Peyer's patch (tissue), 4 donors: ENCODE data around the gene SOX6.

Experiments used
- CTCF ChIP-seq, 6 experiments: fragments of 450-650 bp in 4 of 6; fragments of 200-600 bp in 2 of 6; sonication (generic) in 1 of 6; IDR thresholded peaks; one replicate each; pipeline ENCODE4 v1.5.1; 2017 to 2019; ENCODE audit warnings: antibody characterized with exemption in 6 of 6, mild to moderate bottlenecking in 3 of 6, moderate library complexity in 1 of 6
- POLR2A ChIP-seq, 2 donors: fragments of 450-650 bp; IDR thresholded peaks; one replicate each; pipeline ENCODE4 v1.5.1; 2017; ENCODE audit warnings: antibody characterized with exemption in 2 of 2, mild to moderate bottlenecking in 2 of 2, moderate library complexity in 2 of 2

GRCh38 chr11:16194566-16194965 lies 161.8 kb downstream of the SOX6 start:
- TF ChIP-seq POLR2A (IDR thresholded peaks at IDR 0.05) (no peak), CTCF (IDR thresholded peaks at IDR 0.05) (peak in 1 of 6 experiments; percentile 11)
